ENCODE measurements around the gene NCAPD2.
A peak's percentile ranks its signal among the peaks of the same experiment; 100 is the strongest.
"Not testable (repeated sequence)": the region's sequence is repeated elsewhere in the genome, so short reads cannot be mapped to it uniquely, and the experiment has no call there.

The NCAPD2 gene

DNA sequence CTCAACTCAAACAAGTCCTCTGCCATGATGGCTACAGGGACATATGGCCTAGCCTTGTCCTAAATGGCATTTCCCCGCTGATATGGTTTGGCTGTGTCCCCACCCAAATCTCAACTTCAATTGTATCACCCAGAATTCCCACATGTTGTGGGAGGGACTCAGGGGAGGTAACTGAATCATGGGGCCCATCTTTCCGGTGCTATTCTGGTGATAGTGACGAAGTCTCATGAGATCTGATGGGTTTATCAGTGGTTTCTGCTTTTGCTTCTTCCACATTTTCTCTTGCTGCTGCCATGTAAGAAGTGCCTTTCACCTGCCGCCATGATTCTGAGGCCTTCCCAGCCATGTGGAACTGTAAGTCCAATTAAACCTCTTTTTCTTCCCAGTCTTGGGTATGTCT, 27.2 kb upstream of the NCAPD2 start:
- H2BK15ac ChIP-seq (ENCODE audit: low read depth, poor library complexity, severe bottlenecking); H3K4me2 ChIP-seq (ENCODE audit: low read length, poor library complexity, severe bottlenecking); H2AFZ ChIP-seq (ENCODE audit: low read depth, low read length); H3K27ac ChIP-seq (ENCODE audit: low read length, poor library complexity, severe bottlenecking); DNase-seq; H3K9ac ChIP-seq (ENCODE audit: low read length); H3K18ac ChIP-seq (ENCODE audit: low read depth in 1 of 2, low read length in 2 of 2); H3K4ac ChIP-seq (ENCODE audit: low read depth in 1 of 2, low read length in 2 of 2); H2BK12ac ChIP-seq (ENCODE audit: low read length in 2 of 2); H2BK5ac ChIP-seq (ENCODE audit: low read depth, low read length, poor library complexity, severe bottlenecking); H4K91ac ChIP-seq (ENCODE audit: low read length); H3K27me3 ChIP-seq (ENCODE audit: control insufficient read depth in 1 of 2, insufficient read depth in 1 of 2, low read length in 2 of 2); H3K14ac ChIP-seq (ENCODE audit: low read length in 2 of 2); H3K4me1 ChIP-seq (ENCODE audit: control insufficient read depth, insufficient read depth, low read depth, low read length); H3K4me3 ChIP-seq (ENCODE audit: insufficient read depth in 1 of 2, low read depth in 1 of 2, low read length in 2 of 2); H2AK5ac ChIP-seq (ENCODE audit: low read length, severe bottlenecking); H3K9me3 ChIP-seq (ENCODE audit: control insufficient read depth, low read length); H2BK120ac ChIP-seq (ENCODE audit: low read depth, low read length); H3K23ac ChIP-seq (ENCODE audit: low read length in 2 of 2); H4K8ac ChIP-seq (ENCODE audit: low read length): not testable (repeated sequence)
- Histone ChIP-seq H3K36me3 (ENCODE audit: control insufficient read depth in 1 of 2, insufficient read depth in 2 of 2, low read depth in 1 of 2, low read length in 2 of 2) (peaks cover 32 to 47% of the 10 kb centered on the region in 2 experiments), H3K79me1 (replicated peaks; ENCODE audit: low read length, poor library complexity, severe bottlenecking) (peaks cover 22% of the 10 kb centered on the region)
- WGBS: 100% methylated on average over 2 of the region's 4 CpGs

DNA sequence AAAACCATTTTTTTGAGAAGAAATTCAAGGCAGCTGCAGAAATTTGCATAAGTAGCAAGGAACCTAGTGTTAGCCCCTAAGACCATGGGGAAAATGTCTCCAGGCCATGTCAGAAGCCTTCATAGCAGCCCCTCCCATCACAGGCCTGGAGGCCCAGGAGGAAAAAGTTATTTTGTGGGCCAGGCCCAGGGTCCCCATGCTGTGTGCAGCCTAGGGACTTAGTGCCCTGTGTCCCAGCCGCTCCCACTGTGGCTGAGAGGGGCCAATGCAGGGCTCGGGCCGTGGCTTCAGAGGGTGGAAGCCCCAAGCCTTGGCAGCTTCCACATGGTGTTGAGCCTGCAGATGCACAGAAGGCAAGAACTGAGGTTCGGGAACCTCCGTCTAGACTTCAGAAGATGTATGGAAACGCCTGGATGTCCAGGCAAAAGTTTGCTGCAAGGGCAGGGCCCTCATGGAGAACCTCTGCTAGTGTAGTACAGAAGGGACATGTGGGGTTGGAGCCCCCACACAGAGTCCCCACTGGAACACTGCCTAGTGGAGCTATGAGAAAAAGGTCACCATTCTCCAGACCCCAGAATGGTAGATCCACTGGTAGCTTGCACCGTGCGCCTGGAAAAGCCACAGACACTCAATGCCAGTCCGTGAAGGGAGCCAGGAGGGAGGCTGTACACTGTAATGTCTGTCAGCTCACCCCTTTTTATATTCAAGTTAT, 26.2 kb upstream of the NCAPD2 start:
- not testable (repeated sequence) for H4K8ac ChIP-seq (ENCODE audit: low read length); H3K14ac ChIP-seq (ENCODE audit: low read length in 2 of 2); H3K18ac ChIP-seq (ENCODE audit: low read depth in 1 of 2, low read length in 2 of 2); H3K27me3 ChIP-seq (ENCODE audit: control insufficient read depth in 1 of 2, insufficient read depth in 1 of 2, low read length in 2 of 2); H3K9me3 ChIP-seq (ENCODE audit: control insufficient read depth, low read length); H3K27ac ChIP-seq (ENCODE audit: low read length, poor library complexity, severe bottlenecking); H3K4me1 ChIP-seq (ENCODE audit: control insufficient read depth, insufficient read depth, low read depth, low read length); H2AK5ac ChIP-seq (ENCODE audit: low read length, severe bottlenecking); H2BK15ac ChIP-seq (ENCODE audit: low read depth, poor library complexity, severe bottlenecking); H4K91ac ChIP-seq (ENCODE audit: low read length); DNase-seq; H2BK12ac ChIP-seq (ENCODE audit: low read length in 2 of 2); H2BK5ac ChIP-seq (ENCODE audit: low read depth, low read length, poor library complexity, severe bottlenecking); H3K4ac ChIP-seq (ENCODE audit: low read depth in 1 of 2, low read length in 2 of 2); H3K4me2 ChIP-seq (ENCODE audit: low read length, poor library complexity, severe bottlenecking); H2AFZ ChIP-seq (ENCODE audit: low read depth, low read length); H3K23ac ChIP-seq (ENCODE audit: low read length in 2 of 2); H2BK120ac ChIP-seq (ENCODE audit: low read depth, low read length)
- H3K9ac ChIP-seq (ENCODE audit: low read length): peak overlapping the region; percentile 89
- H3K36me3 ChIP-seq (ENCODE audit: control insufficient read depth in 1 of 2, insufficient read depth in 2 of 2, low read depth in 1 of 2, low read length in 2 of 2): peaks cover 24 to 37% of the 10 kb centered on the region in 2 experiments
- peak overlapping the region in 1 of 2 experiments; percentile 90 for H3K4me3 ChIP-seq (ENCODE audit: insufficient read depth in 1 of 2, low read depth in 1 of 2, low read length in 2 of 2)
- peaks cover 22% of the 10 kb centered on the region for H3K79me1 ChIP-seq (replicated peaks; ENCODE audit: low read length, poor library complexity, severe bottlenecking)
- WGBS: over 99% methylated on average over 9 of the region's 9 CpGs

DNA sequence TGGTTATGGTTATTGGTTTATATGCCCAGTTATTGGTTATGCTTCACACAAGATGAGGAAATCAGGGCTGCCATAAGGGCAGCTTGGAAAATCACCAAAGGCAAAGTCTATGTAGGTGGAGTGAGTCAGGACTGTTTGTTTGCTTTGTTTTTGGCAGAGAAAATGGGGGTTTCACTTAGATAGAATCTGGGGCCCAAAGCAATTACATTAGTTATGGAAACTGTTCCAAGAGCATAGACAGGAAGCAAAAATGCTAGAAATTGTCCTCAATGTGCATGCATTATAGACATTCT, 25.7 kb upstream of the NCAPD2 start:
- no peak overlapping the region for H2BK5ac ChIP-seq (ENCODE audit: low read depth, low read length, poor library complexity, severe bottlenecking)
- no peak overlapping the region for H2AK5ac ChIP-seq (ENCODE audit: low read length, severe bottlenecking)
- H3K18ac ChIP-seq (ENCODE audit: low read depth in 1 of 2, low read length in 2 of 2): no peak overlapping the region
- H3K23ac ChIP-seq (ENCODE audit: low read length in 2 of 2): peak overlapping the region in 1 of 2 experiments; percentile 14
- no peak overlapping the region for H2BK12ac ChIP-seq (ENCODE audit: low read length in 2 of 2)
- peaks cover 19 to 32% of the 10 kb centered on the region in 2 experiments for H3K36me3 ChIP-seq (ENCODE audit: control insufficient read depth in 1 of 2, insufficient read depth in 2 of 2, low read depth in 1 of 2, low read length in 2 of 2)
- H3K4me3 ChIP-seq (ENCODE audit: insufficient read depth in 1 of 2, low read depth in 1 of 2, low read length in 2 of 2): peak overlapping the region in 1 of 2 experiments; percentile 90
- no peaks in the 10 kb centered on the region for H3K9me3 ChIP-seq (ENCODE audit: control insufficient read depth, low read length)
- H3K27me3 ChIP-seq (ENCODE audit: control insufficient read depth in 1 of 2, insufficient read depth in 1 of 2, low read length in 2 of 2): no peaks in the 10 kb centered on the region
- H3K9ac ChIP-seq (ENCODE audit: low read length): peak overlapping the region; percentile 89
- H3K79me1 ChIP-seq (replicated peaks; ENCODE audit: low read length, poor library complexity, severe bottlenecking): peaks cover 17% of the 10 kb centered on the region
- no peak overlapping the region for H2BK120ac ChIP-seq (ENCODE audit: low read depth, low read length)
- H3K27ac ChIP-seq (ENCODE audit: low read length, poor library complexity, severe bottlenecking): no peak overlapping the region
- H3K4ac ChIP-seq (ENCODE audit: low read depth in 1 of 2, low read length in 2 of 2): no peak overlapping the region
- H3K14ac ChIP-seq (ENCODE audit: low read length in 2 of 2): no peak overlapping the region
- no peak overlapping the region for H4K8ac ChIP-seq (ENCODE audit: low read length)
- no peak overlapping the region for H2AFZ ChIP-seq (ENCODE audit: low read depth, low read length)
- H3K4me2 ChIP-seq (ENCODE audit: low read length, poor library complexity, severe bottlenecking): no peak overlapping the region
- DNase-seq: peak; percentile 15
- H3K4me1 ChIP-seq (ENCODE audit: control insufficient read depth, insufficient read depth, low read depth, low read length): peaks cover 7% of the 10 kb centered on the region
- H4K91ac ChIP-seq (ENCODE audit: low read length): no peak overlapping the region
- H2BK15ac ChIP-seq (ENCODE audit: low read depth, poor library complexity, severe bottlenecking): no peak overlapping the region

DNA sequence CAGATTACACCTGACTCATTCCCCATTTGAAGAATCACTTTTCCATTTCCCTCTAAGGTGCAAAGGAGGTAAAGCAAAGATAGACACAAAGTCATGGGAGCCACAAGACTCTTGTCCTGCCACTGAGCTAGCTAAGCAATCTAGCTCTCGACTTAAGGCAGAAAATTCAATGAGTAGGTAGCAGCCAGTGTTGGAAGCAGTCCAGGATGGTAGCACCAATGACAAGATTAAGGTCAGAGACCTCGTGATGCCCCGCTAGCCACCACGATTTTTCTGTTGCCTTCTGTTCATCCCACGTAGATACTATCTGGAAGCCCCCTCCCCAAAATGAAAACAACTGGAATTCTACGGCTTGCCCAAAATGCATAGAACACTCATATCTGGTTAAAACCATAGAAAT, 24.8 kb upstream of the NCAPD2 start:
- Histone ChIP-seq H2AFZ (ENCODE audit: low read depth, low read length) (no peak overlapping the region), H3K4me2 (ENCODE audit: low read length, poor library complexity, severe bottlenecking) (no peak overlapping the region), H3K79me1 (replicated peaks; ENCODE audit: low read length, poor library complexity, severe bottlenecking) (peaks cover 15% of the 10 kb centered on the region), H4K8ac (ENCODE audit: low read length) (no peak overlapping the region), H2BK12ac (ENCODE audit: low read length in 2 of 2) (no peak overlapping the region), H3K9ac (ENCODE audit: low read length) (peak overlapping the region; percentile 89), H3K18ac (ENCODE audit: low read depth in 1 of 2, low read length in 2 of 2) (no peak overlapping the region), H3K9me3 (ENCODE audit: control insufficient read depth, low read length) (no peaks in the 10 kb centered on the region), H3K4me1 (ENCODE audit: control insufficient read depth, insufficient read depth, low read depth, low read length) (peaks cover 7% of the 10 kb centered on the region), H2AK5ac (ENCODE audit: low read length, severe bottlenecking) (no peak overlapping the region), H3K27ac (ENCODE audit: low read length, poor library complexity, severe bottlenecking) (no peak overlapping the region), H3K27me3 (ENCODE audit: control insufficient read depth in 1 of 2, insufficient read depth in 1 of 2, low read length in 2 of 2) (no peaks in the 10 kb centered on the region), H3K14ac (ENCODE audit: low read length in 2 of 2) (no peak overlapping the region), H2BK15ac (ENCODE audit: low read depth, poor library complexity, severe bottlenecking) (no peak overlapping the region), H3K4me3 (ENCODE audit: insufficient read depth in 1 of 2, low read depth in 1 of 2, low read length in 2 of 2) (peak overlapping the region in 1 of 2 experiments; percentile 90), H3K23ac (ENCODE audit: low read length in 2 of 2) (no peak overlapping the region), H4K91ac (ENCODE audit: low read length) (no peak overlapping the region), H2BK120ac (ENCODE audit: low read depth, low read length) (no peak overlapping the region), H2BK5ac (ENCODE audit: low read depth, low read length, poor library complexity, severe bottlenecking) (no peak overlapping the region), H3K4ac (ENCODE audit: low read depth in 1 of 2, low read length in 2 of 2) (no peak overlapping the region), H3K36me3 (ENCODE audit: control insufficient read depth in 1 of 2, insufficient read depth in 2 of 2, low read depth in 1 of 2, low read length in 2 of 2) (peaks cover 14 to 23% of the 10 kb centered on the region in 2 experiments)
- no peak for DNase-seq
- WGBS: 97% methylated on average over 5 of the region's 6 CpGs

Measured in mesenchymal stem cell (in vitro differentiated cells and primary cell).